SU-DHL-6 (cell line): Measurements from ENCODE around the gene TEX13D.

ENCODE experiments used
- H2AFZ ChIP-seq: fragments of 200-600 bp; sonication (generic); 2 replicates; pipeline ENCODE4 v1.6.1; 2014; ENCODE audit warnings: low read depth, mild to moderate bottlenecking, moderate library complexity, mixed read lengths, antibody characterized with exemption, low read length; ENCODE audit not compliant: severe bottlenecking
- H3F3A ChIP-seq: fragments of 200-600 bp; shearing (Covaris generic); 2 replicates; pipeline ENCODE4 v1.6.0; 2016; ENCODE audit warnings: antibody characterized with exemption, mild to moderate bottlenecking; ENCODE audit not compliant: insufficient read depth
- H3K27ac ChIP-seq: fragments of 200-600 bp; sonication (generic); 2 replicates; pipeline ENCODE4 v1.5.1; 2016; ENCODE audit warnings: low read depth, mild to moderate bottlenecking, low read length, moderate library complexity, mixed read lengths
- H3K27me3 ChIP-seq: fragments of 200-600 bp; sonication (generic), shearing (Covaris generic); 2 replicates; pipeline ENCODE4 v1.6.0; 2014; ENCODE audit warnings: mild to moderate bottlenecking, low read length
- H3K36me3 ChIP-seq: fragments of 200-600 bp; sonication (generic); 2 replicates; pipeline ENCODE4 v1.6.1; 2014; ENCODE audit warnings: mild to moderate bottlenecking, low read length, mixed read lengths
- H3K4me2 ChIP-seq: fragments of 300-600, 200-600 bp; shearing (Covaris generic), sonication (generic); 2 replicates; pipeline ENCODE4 v1.6.0; 2014; ENCODE audit warnings: low read length, low read depth, mild to moderate bottlenecking; ENCODE audit not compliant: poor library complexity, severe bottlenecking
- H3K4me3 ChIP-seq: fragments of 200-600 bp; sonication (generic); 2 replicates; pipeline ENCODE4 v1.5.1; 2014; ENCODE audit warnings: antibody characterized with exemption, low read length, mild to moderate bottlenecking, mixed read lengths; ENCODE audit not compliant: insufficient read depth, poor library complexity, severe bottlenecking
- H3K79me2 ChIP-seq: fragments of 200-600 bp; sonication (generic); 2 replicates; pipeline ENCODE4 v1.6.1; 2014; ENCODE audit warnings: mild to moderate bottlenecking, low read length, moderate library complexity; ENCODE audit not compliant: insufficient read depth
- H3K9ac ChIP-seq: fragments of 200-600 bp; sonication (generic); 2 replicates; pipeline ENCODE4 v1.7.0; 2014; ENCODE audit warnings: mild to moderate bottlenecking, low read length
- H3K9me2 ChIP-seq: fragments of 200-600 bp; sonication (generic); replicated peaks from 2 replicates; pipeline ENCODE4 v1.6.1; 2014; ENCODE audit warnings: low read length; ENCODE audit not compliant: insufficient read depth
- H3K9me3 ChIP-seq: fragments of 200-600 bp; sonication (generic); 2 replicates; pipeline ENCODE4 v1.6.1; 2014; ENCODE audit warnings: low read length, mixed read lengths; ENCODE audit not compliant: insufficient read depth
- H4K20me1 ChIP-seq: fragments of 200-600 bp; sonication (generic); 2 replicates; pipeline ENCODE4 v1.6.1; 2014; ENCODE audit warnings: low read depth, mild to moderate bottlenecking, antibody characterized with exemption, low read length, moderate library complexity, mixed read lengths
- CTCF ChIP-seq: fragments of 200-600 bp; sonication (generic); IDR thresholded peaks from one replicate; pipeline ENCODE4 v1.5.1; 2017; ENCODE audit warnings: antibody characterized with exemption, mild to moderate bottlenecking, low read length, moderate library complexity; ENCODE audit not compliant: insufficient read depth, poor library complexity, severe bottlenecking
- EZH2phosphoT487 ChIP-seq: fragments of 200-600 bp; sonication (generic), shearing (Covaris generic); conservative IDR thresholded peaks from 2 replicates; pipeline ENCODE4 v1.6.1; 2018; ENCODE audit warnings: mild to moderate bottlenecking, antibody characterized with exemption, low read length, moderate library complexity, mixed read lengths

Gene TEX13D

DNA sequence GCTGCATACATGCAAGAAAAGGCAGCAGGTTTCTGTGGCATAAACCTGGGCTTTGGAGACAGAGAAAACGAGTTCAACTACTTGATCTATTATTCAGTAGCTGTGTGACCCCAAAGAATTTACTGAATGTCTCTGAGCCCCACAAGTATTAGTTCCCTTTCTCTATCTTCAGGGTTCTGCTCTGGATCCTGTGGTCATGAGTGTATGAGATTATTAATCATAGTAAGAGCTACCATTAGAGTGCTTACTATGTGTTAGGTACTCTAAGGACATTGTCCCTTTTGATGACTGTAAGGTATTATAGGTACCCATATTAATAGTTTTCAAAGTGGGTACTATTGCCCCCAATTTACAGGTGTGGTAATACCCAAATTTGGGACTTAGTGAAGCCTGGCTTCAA is 5.5 kb downstream of the TEX13D start:
- TF ChIP-seq EZH2phosphoT487 (no peak), CTCF (no peak)
- Histone ChIP-seq H2AFZ (no peak overlapping the region), H3K27ac (no peak overlapping the region), H3K79me2 (no peaks in the 10 kb centered on the region), H3K9me3 (no peaks in the 10 kb centered on the region), H3K4me3 (no peak overlapping the region), H3K36me3 (no peaks in the 10 kb centered on the region), H3K27me3 (no peaks in the 10 kb centered on the region), H4K20me1 (no peaks in the 10 kb centered on the region), H3F3A (no peaks in the 10 kb centered on the region), H3K9me2 (no peaks in the 10 kb centered on the region), H3K9ac (no peak overlapping the region), H3K4me2 (no peak overlapping the region)

DNA sequence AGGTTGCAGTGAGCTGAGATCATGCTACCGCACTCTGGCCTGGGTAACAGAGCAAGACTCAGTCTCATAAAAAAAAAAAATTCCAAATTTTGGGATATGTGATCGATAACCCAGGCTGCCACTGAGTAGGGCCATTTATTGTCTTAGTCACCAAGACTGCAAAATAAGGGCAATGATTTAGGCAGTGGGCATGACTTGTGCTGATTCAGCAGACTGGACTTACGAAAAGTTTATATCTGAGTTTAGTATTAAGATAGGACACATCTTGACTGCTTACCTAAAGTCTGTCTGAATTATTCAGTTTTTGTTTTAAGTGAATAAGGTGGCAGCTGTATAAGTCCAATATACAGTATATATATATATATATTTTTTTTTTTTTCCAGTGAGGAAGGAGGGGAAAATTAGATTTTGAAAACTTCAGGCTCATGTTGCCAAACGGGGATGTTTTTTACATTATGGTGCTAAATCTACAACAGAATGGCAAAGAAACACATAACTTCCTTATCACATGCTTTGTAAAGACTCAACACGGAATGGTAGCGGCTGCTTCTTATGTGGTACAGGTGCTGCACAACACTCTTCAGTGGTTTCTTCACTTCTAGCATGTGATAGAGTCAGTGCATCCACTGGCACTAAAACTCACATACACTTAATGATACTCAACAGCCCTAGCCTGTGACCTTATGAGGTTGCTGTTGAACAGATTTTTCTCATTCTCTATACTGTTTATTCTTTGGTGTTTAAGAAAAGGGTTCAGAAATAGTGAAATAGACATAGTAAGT is 6.5 kb downstream of the TEX13D start:
- Histone ChIP-seq H3K4me2 (no peak overlapping the region), H3K9me2 (no peaks in the 10 kb centered on the region), H3K4me3 (no peak overlapping the region), H3K9ac (no peak overlapping the region), H3K36me3 (no peaks in the 10 kb centered on the region), H3F3A (no peaks in the 10 kb centered on the region), H4K20me1 (no peaks in the 10 kb centered on the region), H3K27me3 (no peaks in the 10 kb centered on the region), H2AFZ (no peak overlapping the region), H3K9me3 (no peaks in the 10 kb centered on the region), H3K79me2 (no peaks in the 10 kb centered on the region), H3K27ac (no peak overlapping the region)
- TF ChIP-seq CTCF (no peak), EZH2phosphoT487 (no peak)

DNA sequence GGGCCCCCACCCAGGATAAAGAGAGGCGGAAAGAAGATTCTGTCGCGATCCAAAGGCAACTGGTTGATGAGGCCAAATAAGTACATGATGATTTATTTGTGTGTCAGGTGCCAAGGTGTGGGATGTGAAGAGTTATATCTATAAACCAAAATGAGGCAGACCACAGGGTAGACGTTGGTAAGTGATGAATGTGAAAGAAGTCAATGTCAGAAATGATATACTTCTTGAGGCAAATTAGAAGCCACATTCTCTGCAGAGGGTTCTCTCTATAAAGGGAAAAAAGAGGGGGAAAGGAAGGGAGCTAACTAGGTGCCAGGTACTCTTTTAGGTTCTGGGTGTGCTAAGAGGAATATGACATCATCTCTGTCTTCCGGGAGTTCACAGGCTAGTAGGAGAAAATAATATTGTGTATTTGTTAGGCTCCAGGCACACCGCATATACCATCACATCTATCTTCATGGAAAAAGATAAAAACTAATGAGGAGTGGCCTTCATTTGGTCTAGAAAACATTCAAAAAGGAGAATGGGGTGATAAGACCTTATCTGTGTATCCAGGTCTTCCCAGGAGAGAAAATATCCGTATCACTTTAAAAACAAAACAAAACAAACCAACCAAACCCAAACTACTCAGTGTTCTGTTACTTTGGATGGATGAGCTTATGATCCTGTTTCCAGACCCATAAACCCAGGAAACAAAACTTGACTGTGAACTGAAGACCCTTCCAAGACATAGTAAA is 9.1 kb downstream of the TEX13D start:
- Histone ChIP-seq H3K36me3 (no peaks in the 10 kb centered on the region), H3K9me2 (no peaks in the 10 kb centered on the region), H2AFZ (no peak overlapping the region), H3K9ac (no peak overlapping the region), H4K20me1 (no peaks in the 10 kb centered on the region), H3K79me2 (no peaks in the 10 kb centered on the region), H3K27ac (no peak overlapping the region), H3K9me3 (no peaks in the 10 kb centered on the region), H3K4me3 (no peak overlapping the region), H3K4me2 (no peak overlapping the region), H3F3A (no peaks in the 10 kb centered on the region), H3K27me3 (no peaks in the 10 kb centered on the region)
- TF ChIP-seq CTCF (no peak), EZH2phosphoT487 (no peak)
